NCI-H82 treated with DMSO at 0.1 percent for 48 hours (cell line): ENCODE measurements around the gene AFG1L.
"Not testable (repeated sequence)": the region's sequence is repeated elsewhere in the genome, so short reads cannot be mapped to it uniquely, and the experiment has no call there.

ENCODE experiments used
- DNase-seq: peaks from one replicate; lab custom pipeline; 2025; ENCODE audit not compliant: unreplicated experiment; lab: John Stamatoyannopoulos, UW

The AFG1L gene

DNA sequence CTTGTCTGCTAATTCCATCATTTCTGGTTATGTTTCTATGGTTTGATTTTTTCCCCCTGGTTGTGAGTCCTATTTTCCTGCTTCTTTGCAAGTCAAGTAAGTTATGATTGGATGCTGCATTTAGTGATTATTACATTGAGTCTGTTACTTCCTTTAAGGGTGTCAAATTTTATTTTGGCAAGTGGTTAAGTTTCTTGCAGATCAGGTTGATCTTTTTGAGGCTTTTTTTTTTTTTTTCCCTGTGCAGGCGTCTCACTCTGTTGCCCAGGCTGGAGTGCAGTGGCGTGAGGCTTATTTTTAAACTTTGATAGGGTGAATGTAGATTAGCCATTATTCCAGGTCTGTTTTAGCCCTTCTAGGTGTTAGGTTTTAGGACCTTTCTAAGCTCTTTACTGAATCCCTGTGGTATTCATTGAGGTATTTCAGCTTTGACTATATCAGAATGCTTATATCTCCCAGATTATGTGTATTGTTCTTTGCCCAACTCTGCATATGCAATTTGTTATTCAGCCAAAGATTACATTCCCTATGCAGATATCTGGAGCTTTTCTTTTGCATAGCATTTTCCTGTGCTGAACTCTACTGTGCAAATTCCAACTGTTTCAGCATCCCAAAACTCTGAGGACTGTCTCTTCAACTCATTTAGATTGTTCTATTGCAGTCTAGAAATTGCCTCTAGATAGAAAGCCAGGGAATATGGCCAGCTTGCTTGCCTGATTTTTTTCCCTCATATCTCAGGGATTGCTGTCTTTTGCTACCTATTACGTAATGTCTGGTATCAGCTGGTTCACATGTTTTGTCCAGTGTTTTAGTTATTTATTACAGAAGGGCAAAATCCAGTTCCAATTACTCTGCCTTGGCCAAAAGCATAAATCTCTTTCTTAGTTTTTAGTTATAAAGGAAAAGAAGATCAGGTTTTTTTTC lies 113.3 kb downstream of the AFG1L start:
- DNase-seq: no peak

- no peak for DNase-seq
Observed at GRCh38 chr6:108408861-108409260, 114.0 kb downstream of the AFG1L start.

DNA sequence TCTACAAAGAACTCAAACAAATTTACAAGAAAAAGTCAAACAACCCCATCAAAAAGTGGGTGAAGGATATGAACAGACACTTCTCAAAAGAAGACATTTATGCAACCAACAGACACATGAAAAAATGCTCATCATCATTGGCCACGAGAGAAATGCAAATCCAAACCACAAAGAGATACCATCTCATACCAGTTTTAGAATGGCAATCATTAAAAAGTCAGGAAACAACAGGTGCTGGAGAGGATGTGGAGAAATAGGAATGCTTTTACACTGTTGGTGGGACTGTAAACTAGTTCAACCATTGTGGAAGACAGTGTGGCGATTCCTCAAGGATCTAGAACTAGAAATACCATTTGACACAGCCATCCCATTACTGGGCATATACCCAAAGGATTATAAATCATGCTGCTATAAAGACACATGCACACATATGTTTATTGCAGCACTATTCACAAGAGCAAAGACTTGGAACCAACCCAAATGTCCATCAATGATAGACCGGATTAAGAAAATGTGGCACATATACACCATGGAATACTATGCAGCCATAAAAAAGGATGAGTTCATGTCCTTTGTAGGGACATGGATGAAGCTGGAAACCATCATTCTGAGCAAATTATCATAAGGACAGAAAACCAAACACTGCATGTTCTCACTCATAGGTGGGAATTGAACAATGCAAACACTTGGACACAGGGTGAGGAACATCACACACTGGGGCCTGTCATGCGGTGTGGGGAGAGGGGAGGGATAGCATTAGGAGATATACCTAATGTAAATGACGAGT lies 121.4 kb downstream of the AFG1L start:
- DNase-seq: not testable (repeated sequence)

DNA sequence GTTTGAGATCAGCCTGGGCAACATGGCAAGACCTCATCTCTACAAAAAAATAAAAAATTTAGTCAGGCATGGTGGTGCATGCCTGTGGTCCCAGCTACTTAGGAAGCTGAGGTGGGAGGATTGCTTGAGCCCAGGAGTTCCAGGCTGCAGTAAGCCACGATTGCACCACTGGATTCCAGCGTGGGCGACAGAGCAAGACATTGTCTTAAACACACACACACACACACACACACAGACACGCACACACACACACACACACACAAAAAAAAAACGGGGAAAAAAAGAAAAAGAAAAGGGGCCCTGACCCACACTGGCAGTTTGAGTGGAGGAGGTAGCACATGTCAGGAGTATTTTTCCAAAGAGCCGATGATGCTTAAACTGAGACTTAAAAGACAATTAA lies 122.2 kb downstream of the AFG1L start:
- DNase-seq: no peak

DNA sequence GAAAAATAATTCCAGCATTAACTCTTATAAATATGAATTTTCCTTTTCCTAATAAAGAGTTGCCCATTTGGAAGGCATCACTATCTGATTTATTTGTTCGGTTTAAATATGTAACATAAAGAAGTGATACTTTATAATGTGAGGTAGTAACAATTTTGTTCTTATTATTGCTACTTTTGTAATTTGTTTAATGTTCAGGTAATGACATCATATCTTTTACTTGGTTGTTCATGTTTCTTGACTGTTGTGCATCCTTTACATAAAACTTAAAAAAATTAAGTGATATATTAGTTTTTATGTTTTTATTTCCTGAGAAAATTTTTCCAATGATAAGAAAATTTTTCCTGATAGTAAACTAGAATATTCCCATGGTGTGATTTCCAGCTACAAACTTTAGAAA lies 124.6 kb downstream of the AFG1L start:
- DNase-seq: no peak

GRCh38 chr6:108419934-108420609 lies 125.2 kb downstream of the AFG1L start:
- no peak for DNase-seq

GRCh38 chr6:108421366-108421765 lies 126.5 kb downstream of the AFG1L start:
- no peak for DNase-seq

- no peak for DNase-seq
Observed at GRCh38 chr6:108423982-108424705, 129.3 kb downstream of the AFG1L start.

GRCh38 chr6:108425428-108425827 lies 130.6 kb downstream of the AFG1L start:
- DNase-seq: no peak

DNA sequence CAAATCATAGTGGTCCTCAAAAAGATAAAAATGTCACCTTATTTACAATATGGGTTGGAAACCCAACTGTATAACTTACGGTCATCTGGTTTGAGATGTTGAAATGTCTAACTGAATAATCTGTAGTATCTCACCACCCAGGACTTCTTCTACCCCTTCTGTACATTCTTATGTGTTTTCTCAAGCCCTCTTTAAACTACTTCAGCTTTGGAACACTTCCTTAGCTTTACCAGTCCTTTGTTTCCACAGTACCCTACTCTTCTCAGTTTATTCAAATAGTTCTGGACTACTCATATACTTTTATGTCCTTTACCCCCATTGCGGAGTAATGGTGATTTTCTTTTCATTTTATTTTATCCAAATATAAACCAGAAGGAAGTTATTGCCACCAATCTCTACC lies 137.3 kb downstream of the AFG1L start:
- no peak for DNase-seq

- no peak for DNase-seq
Observed at GRCh38 chr6:108432792-108433191, 137.9 kb downstream of the AFG1L start.

GRCh38 chr6:108434222-108434621 lies 139.4 kb downstream of the AFG1L start:
- no peak for DNase-seq

DNA sequence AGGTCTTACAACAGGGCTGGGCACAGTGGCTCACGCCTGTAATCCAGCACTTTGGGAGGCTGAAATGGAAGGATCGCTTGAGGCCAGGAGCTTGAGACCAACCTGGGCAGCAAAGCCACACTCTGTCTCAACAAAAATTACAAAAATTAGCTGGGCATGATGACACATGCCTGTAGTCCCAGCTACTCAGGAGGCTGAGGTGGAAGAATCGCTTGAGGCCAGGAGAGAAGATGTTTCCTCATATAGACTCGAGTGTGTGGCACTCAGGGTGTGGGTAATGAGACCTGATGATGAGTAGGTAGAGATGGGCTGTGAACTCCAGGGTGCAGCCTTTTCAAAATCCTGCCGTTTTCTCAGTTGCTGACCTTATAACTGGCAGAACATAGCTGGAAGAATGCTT lies 140.5 kb downstream of the AFG1L start:
- no peak for DNase-seq

GRCh38 chr6:108436771-108437170 lies 141.9 kb downstream of the AFG1L start:
- DNase-seq: no peak

DNA sequence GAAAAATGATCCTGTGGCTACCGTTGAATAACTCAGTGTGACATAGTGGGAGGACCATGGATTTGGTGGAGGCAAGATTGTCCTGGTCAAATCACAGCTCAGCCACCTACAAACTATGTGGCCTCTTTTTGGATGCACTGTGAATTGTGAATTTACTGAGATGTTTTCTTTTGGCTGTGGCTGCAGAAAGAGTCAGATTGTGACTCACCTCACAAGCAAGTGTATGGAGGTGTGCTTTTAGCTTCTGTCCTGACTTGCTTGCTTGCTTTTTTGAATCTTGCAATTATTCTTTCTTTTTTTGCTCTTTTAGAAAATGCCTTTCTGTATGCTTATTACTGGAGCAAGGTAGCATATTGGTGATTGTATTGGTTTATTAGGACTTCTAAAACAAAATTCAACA lies 143.0 kb downstream of the AFG1L start:
- no peak for DNase-seq

- DNase-seq: no peak
Observed at GRCh38 chr6:108438918-108439317, 144.1 kb downstream of the AFG1L start.

- DNase-seq: no peak
Observed at GRCh38 chr6:108441141-108441540, 146.3 kb downstream of the AFG1L start.

- no peak for DNase-seq
Observed at GRCh38 chr6:108442770-108443520, 148.1 kb downstream of the AFG1L start.

DNA sequence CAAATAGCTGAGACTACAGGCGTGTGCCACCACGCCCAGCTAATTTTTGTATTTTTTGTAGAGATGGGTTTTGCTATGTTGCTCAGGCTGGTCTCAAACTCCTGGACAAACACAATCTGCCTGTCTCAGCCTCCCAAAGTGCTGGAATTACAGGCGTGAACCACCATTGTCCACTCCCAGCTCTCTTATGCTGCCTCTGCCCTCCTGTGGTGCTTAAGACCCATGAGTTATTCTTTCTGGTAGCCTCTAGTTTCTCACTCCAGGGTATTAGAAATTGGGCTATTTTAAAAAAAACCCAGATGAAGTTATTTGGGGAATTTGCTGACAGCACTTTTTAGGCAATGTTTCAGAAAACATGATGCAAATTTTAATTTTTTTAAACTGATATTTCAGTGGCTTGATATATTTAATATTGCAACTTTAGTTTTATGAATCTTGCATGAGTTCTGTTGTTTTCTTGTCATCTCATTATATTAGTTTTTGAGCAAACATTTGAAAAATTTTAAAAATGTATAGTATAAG lies 151.8 kb downstream of the AFG1L start:
- no peak for DNase-seq

DNA sequence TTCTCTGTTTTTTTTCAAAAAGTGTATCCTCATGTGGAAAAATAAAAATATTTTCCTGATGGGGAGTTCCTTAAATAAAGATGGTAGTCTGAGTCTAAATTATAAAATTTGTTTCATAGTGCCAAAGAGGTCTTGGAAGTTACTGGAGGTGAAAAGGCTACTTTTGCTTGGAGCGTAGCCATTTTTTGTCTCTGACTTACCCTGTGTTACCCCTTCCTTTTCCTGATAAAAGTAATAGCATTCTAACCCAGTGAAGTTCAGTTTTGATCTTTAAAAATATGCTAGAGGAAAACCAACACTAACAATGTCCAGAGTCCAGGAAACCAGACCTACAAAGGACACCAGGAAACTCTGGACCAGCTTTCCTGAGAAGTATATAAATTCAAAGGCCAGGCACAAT lies 153.6 kb downstream of the AFG1L start:
- DNase-seq: no peak
